ENCODE results near the gene ACE. TPM values are rescaled to one million over a fixed set of nuclear protein-coding genes. Genes with fewer than 3 reads are reported as not detected.

Gene ACE
- polyA plus RNA-seq, 1 donor, result 10.3 TPM

DNA sequence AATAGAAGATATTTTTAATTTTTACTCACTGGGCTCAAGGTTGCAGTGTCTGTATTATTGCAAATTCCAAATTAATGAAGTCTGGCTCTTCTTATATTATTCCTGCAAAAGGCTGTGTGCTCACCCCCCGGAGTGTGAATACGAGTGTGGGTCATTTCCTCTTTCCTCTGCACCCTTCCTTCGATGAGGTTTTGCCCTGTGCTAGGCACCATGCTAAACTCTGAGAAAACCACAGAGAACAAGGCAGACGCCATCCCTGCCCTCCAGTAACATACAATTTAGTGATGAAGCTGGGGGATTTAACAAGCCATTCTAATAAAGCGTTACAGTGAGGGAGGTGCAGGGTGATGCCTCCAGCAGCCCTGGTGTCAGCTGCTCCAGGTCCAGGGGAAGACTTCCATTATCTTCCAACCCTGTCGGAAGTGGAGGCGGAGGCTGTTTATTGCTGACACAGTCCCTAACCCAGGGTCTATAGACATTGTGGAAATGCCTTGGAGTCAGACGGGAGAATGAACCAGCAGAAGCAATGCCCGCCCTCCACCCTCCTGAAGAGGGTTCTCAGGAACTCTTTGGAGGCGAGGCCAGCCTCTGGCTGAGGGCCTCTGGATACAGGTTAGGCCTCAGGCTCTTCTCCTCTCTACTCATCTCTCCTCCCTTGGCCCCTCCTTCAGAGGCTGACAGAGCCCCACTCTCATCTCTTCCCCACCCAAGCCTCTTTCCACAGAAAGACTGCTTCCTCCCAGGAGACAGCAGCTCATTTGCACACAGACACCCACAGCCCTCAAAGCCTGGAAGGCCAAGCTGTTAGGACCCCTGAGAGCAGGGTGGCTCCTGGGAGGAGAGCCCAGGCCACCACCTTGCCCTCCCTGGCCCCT is 2.0 kb upstream of the ACE start:
- DNase-seq (ENCODE audit: low read depth), result no peak

GRCh38 chr17:63475491-63476412 is 1.1 kb upstream of the ACE start:
- no peak for DNase-seq (ENCODE audit: low read depth)

DNA sequence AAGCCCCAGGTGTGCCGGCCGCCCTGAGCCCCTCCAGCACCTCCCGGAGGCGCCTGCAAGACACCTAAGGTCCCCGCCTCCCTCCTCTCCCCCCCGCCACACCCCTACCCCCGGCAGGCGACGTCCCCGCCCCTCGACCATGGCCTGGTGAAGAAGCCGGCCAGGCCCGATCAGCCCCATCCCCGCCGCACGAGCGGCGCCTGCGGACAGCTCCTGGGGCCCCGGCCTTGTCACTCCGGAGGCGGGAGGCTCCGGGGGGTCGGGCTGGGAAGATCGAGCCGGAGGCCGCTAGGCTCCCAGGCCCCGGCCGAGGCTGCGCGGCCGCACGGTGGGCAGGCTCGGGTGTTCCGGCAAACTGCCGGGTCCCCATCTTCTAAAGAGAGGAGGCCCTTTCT is 405 bp upstream of the ACE start:
- no peak for DNase-seq (ENCODE audit: low read depth)

GRCh38 chr17:63477480-63478440 is 899 bp downstream of the ACE start:
- no peak for DNase-seq (ENCODE audit: low read depth)

- DNase-seq (ENCODE audit: low read depth), result peak; percentile 19
These were observed 2.1 kb downstream of the ACE start for GRCh38 chr17:63478814-63479494.

GRCh38 chr17:63479495-63480184 is 2.8 kb downstream of the ACE start:
- DNase-seq (ENCODE audit: low read depth), result no peak

GRCh38 chr17:63480192-63480784 is 3.4 kb downstream of the ACE start:
- DNase-seq (ENCODE audit: low read depth), result no peak

DNA sequence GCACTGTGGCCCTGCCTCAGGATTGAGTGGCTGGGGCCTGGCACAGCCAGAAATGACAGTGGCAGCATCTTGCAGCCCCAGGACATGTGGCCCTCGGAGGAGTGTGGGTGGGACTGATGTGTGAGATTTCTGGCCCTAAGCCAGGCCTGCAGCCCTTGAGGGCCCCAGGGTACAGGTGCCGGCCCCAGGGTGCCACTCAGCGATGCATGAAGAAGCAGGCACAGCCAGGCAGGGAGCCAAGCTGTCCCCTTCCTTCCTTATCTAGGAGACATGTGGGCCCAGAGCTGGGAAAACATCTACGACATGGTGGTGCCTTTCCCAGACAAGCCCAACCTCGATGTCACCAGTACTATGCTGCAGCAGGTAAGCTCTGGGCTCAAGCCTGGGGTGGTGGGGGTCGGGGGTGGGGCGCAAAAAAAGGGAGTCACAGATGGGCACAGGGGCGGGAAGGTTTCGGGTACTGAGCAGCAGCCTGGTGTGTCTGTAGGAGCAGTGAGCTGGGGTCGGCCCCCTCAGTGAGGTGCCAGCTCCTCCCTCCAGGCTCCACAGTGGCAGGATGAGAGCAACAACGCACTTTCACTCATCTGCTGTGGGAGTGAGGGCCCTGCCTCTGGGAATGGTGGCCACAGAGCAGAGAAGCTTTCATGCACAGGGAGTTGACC is 4.1 kb downstream of the ACE start:
- DNase-seq (ENCODE audit: low read depth), result no peak

- no peak for DNase-seq (ENCODE audit: low read depth)
These were observed 4.6 kb downstream of the ACE start for GRCh38 chr17:63481488-63481870.

- no peak for DNase-seq (ENCODE audit: low read depth)
These were observed 5.6 kb downstream of the ACE start for GRCh38 chr17:63482509-63482908.

GRCh38 chr17:63483038-63483437 is 6.2 kb downstream of the ACE start:
- DNase-seq (ENCODE audit: low read depth), result no peak

GRCh38 chr17:63483655-63484575 is 7.1 kb downstream of the ACE start:
- no peak for DNase-seq (ENCODE audit: low read depth)

DNA sequence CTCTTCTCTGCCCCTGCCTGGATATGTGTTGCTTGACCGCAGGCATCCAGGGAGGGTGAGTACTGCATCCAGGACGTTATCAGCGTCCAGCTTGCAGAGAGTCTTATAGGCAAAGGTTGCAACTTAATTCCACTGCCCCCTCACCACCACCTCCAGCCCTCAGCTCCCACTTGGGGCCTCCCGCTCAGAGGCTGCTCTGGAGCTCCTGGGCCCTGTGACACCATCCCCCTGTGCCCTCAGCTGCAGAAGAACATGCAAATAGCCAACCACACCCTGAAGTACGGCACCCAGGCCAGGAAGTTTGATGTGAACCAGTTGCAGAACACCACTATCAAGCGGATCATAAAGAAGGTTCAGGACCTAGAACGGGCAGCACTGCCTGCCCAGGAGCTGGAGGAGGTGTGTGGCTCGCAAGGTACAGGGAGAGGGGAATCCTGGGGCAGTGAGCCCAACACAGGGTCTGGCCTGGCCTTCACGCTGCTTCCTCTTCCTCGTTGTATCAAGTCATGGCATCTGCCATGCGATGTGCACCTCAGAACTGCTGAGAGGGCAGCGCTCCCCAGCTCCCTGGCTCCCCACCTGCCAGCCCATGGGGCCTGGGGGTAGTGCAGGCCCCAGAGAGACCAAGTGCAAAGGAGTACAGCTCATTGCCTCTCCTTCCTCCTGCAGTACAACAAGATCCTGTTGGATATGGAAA is 9.6 kb downstream of the ACE start:
- no peak for DNase-seq (ENCODE audit: low read depth)

GRCh38 chr17:63487014-63487339 is 10.1 kb downstream of the ACE start:
- DNase-seq (ENCODE audit: low read depth), result no peak

- no peak for DNase-seq (ENCODE audit: low read depth)
These were observed 12.0 kb downstream of the ACE start for GRCh38 chr17:63488851-63489250.

DNA sequence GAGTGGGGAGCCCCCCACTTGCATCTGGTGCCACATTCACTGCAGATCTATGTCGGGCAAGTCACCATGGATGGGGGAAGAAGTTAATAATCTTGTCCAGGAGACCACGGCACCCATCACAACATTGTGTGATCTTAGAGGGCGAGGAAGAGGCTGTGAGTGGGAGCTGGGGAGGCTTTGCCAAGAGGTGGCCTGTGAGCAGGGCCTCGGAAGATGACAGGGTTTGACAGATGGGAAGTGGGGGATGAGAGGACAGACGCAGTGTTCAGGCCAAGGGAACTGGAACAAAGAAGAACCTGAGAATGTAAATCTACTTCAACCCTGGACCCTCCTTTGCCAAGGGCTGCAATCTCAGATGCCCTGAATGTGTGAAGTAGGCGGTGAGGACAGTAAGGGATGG is 12.4 kb downstream of the ACE start:
- DNase-seq (ENCODE audit: low read depth), result no peak

DNA sequence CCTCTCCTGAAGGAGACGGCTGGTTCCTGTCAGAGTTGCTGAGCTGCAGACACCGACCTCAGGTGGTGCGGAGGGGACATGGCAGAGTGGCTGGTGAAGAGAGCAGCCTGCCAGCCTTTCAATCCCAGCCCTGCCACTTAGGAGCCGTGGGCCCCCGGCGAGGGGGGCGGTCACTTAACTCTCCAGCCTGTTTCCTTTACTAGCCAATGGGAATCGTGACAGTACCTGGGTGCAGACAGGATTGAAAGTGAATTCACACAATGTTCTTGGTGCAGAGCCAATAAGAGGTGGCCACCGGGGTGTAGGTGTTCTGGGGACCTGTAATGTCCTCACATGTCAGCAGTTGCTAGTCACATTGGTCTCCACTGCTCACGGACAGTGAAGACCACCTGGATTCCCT is 13.5 kb downstream of the ACE start:
- DNase-seq (ENCODE audit: low read depth), result no peak

DNA sequence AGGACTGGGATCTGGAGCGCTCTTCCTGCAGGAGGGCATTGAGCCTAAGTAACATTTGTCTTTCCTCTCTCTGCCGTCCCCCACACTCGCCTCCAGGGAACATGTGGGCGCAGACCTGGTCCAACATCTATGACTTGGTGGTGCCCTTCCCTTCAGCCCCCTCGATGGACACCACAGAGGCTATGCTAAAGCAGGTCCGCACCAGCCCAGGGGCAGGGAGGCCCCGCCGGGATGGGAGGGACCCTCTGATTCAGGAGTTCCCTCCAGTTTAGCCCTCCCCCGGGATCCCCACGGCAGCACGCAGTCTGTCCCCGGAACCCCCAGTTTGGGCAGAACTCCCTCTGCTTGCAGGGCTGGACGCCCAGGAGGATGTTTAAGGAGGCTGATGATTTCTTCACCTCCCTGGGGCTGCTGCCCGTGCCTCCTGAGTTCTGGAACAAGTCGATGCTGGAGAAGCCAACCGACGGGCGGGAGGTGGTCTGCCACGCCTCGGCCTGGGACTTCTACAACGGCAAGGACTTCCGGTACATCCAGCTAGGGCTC is 14.1 kb downstream of the ACE start:
- DNase-seq (ENCODE audit: low read depth), result no peak

All from forelimb muscle (tissue), 1 donor.